ENCODE data around the gene UFD1.

The UFD1 gene

DNA sequence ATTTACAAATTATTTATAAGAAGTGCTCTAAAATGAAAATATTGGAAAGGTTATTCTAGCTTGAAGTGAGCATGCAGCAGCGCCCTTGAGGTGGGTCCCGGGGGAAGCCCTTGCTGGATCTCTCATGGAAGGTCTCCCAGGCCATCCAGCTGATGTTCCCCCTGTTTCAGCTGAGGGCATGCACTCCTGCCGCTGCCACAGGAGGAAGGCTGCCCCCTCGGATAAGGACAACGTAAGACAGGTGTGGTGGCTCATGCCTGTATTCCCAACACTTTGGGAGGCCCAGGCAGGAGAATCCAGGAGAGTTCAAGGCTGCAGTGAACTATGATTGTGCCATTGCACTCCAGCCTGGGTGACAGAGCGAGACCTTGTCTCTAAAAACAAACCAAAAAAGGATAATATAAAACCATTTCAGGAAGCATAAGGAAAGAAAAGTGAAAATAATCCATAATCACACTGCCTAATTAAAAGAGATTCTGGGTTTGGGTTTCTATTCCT is 15.7 kb upstream of the UFD1 start:
- no peak for DNase-seq

DNA sequence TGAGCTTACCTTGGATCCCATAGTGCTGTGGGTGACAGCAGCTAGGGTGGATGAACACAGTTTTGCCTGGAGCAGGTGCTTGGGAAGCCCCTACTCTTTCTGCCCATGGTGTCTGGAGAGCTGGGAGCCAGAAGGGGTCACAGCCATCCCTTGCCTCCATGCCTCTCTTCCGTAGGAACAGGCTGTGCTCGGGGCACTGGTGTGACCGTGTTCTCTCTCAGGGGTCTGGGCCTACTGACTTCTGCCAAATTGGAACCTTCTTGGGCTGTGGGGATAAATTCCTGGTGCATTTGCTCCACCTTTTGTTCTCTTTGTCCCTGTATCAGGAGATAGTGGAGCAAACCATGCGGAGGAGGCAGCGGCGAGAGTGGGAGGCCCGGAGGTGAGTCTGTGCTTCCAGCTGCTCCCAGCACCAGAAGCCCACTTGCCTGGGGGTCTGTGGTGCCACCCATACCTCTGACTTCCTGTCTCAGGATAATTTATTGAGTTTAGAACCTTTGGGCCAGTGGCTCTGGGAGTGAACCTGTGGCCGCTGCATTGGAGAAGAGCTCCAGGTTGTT is 15.1 kb upstream of the UFD1 start:
- DNase-seq, result no peak

DNA sequence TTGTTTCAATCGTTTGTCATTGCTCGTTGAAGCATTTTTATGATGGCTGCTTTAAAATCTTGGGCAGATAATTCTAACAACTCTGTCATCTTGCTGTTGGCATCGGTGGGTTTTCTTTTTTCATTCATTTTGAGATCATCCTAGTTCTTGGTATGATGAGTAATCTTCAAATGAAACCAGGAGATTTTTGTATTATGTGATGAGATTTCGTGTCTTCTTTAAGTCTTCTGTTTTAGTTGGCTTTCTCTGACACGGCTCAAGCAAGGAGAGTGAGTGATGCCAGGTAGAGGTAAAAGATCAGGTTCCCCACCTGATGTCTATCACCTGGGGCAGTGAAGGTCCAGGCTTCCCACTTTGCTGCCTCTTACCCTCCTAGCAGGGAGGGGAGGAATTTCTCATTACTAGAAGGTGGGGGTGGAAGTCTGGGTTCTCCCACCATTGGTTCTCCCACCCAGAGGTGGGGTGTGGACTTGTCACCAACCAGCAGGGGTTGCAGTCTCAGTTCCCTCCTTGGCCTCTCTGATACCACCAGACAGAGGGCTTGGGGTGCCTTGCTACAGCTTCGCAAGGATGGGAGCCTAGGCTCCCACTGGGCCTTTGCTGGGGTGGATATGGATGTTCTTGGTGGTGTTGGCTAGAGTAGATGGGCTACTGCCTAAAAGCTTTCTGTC is 13.6 kb upstream of the UFD1 start:
- DNase-seq, result no peak

GRCh38 chr22:19490628-19491230 is 11.7 kb upstream of the UFD1 start:
- no peak for DNase-seq

DNA sequence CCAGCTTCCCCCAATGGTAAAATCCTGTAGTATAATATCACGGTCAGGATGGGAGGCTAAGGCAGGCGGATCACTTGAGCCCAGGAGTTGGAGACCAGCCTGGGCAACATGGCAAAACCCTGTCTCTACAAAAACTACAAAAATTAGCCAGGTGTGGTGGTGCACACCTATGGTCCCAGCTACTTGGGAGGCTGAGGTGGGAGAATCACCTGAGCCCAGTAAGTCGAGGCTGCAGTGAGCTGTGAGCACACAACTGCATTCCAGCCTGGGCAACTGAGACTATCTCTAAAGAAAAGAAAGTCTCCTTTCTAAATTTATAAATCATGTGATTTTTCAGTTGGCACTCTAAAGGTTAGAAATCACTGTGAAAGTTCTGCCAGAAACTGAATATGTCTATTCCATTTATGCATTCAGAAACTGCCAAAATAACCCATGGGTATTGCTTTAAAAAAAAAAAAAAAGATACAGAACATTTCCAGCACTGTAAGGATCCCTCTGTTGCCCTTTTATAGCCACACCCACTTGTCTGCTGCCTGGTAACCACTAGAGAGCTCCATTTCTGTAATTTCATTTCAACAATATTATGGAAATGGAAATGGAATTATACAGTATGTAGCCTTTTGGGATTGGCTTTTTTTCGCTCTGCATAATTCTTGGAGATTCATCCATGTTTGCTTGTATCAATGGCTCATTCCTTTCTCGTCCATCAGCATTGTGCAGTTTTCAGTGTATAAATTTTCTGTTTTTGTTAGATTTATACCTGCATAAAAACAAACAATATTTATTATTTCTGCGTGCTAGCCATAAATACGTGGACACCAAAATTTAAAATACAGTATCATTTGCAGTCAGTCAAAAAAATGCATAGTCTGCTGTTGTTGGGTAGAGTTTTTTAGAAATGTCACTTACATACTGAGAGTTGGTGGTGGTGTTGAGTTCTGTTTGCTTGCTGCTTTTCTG is 10.2 kb upstream of the UFD1 start:
- no peak for DNase-seq

DNA sequence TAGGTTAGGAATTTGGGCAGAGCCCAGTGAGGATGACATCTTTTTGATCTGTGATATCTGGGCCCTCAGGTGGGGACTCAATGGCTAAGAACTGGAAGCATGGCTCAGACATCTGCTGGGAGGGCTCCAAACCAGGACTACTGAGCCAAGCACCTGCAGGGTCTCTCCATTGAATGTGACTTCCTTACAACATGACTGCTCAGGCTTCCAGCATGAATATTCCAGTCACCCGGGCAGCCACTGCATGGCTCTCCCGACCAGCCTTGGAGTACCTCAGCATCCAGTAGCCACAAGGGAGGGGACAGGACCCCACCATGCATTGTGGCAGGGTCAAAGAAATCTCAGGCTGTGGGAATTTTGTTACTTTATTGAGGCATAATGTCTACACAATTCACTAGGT is 9.3 kb upstream of the UFD1 start:
- DNase-seq, result no peak

DNA sequence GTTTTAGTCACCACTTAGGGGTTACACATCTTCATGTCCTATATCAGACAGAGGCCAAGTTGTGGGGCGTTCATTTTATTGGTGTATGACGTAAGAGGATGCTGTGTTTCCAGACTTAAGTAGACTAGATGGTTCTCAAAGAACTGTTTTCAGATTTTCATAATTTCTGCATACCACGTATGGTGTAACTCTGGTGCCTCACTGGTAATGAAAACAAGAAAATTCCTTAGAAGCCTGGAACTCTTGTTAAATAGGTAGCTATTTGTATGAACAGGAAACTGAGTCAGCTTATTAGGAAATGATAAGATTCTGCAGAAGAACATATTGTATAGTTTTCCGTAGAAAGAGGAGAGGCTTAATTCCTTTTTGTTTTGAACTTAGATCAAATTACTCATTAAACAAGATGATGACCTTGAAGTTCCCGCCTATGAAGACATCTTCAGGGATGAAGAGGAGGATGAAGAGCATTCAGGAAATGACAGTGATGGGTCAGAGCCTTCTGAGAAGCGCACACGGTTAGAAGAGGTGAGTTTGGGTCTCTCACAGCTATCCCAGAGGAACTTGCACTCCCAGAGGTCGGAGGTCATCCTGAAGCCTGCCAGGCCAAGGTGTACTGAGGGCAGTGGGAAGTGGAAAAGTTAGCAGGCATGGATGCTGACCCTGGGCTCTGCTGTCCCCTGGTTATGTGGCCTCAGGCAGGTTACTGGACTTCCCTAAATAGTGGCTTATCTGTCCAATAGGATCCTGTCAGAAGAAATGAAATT is 4.7 kb upstream of the UFD1 start:
- DNase-seq, result no peak

DNA sequence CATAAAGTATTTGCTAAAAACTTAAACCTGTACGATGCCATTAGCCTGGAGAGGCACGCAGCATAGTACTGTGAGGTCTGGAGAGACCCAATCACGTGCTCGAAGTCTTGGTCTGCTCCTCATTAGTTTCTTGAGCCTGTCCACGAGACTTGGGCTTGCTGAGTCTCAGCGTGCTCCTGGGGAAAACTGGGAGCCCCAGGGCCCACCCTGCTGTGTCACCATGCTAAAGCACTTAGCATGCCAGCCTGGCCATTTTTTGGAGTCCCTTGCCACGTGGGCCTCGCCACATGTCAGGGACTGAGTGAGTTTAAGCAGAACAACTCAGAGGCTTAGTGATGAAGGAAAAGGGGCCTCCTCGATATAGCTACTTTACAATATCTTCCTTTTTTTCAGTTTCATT is 3.3 kb upstream of the UFD1 start:
- DNase-seq, result no peak

DNA sequence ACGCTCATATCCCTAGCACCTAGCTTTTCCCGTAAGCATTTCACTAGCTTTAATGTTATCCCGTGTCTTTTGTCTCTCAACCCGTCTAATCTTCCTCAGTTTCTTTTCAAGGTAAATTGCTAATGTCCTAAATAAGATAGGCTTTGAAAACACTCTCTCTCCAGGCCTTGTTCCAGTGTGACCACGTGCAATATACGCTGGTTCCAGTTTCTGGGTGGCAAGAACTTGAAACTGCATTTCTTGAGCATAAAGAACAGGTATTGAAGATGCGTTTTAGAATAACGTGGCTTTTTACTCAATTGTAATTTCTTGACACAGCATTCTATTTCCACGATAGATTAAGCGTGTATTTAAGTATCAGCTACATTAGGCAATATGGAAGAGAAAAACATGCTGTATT is 1.8 kb upstream of the UFD1 start:
- DNase-seq, result no peak

- DNase-seq, result no peak
These were observed 1.2 kb upstream of the UFD1 start for GRCh38 chr22:19480173-19480568.

DNA sequence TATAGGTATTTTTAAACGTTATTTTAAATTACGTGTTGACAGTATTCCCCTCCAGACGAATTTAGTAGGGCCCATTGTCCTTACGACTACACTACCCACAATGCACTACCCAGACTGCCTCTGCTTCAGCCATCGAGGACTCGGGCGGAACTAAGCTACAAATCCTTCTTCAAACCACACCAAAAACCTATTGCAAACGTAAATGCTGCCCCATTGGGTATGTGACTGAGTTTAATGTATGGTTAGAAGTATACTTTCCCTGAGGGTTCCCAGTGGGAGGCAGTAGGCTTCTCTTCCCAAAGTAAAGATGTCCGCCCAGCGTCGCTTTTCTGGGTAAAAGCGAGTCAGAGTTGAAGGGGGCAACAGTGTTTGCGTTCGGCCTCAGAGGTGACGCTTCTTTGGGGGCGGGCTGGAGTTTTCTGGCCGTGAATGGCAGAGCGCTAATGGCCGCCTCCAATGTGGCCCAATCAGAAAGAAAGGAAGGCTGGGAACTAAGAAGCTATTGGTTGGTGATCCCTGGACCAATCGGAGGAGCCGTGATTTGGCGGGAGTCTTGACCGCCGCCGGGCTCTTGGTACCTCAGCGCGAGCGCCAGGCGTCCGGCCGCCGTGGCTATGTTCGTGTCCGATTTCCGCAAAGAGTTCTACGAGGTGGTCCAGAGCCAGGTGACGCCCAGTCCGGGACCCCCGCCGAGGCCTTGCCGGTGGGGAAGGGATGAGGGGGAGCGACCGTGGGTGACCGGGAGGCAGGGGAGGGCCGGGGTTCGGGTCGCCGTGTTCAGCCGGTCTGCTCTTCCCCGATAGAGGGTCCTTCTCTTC is 571 bp upstream of the UFD1 start, which contains the start of gene CDC45:
Gene CDC45 (plus strand): TSS at position 566 of the 818 bp plus-strand sequence. CDS start 49 bp downstream, at position 615.
- DNase-seq, result peak; percentile 95

- no peak for DNase-seq
These were observed 720 bp downstream of the UFD1 start for GRCh38 chr22:19478045-19478900.

DNA sequence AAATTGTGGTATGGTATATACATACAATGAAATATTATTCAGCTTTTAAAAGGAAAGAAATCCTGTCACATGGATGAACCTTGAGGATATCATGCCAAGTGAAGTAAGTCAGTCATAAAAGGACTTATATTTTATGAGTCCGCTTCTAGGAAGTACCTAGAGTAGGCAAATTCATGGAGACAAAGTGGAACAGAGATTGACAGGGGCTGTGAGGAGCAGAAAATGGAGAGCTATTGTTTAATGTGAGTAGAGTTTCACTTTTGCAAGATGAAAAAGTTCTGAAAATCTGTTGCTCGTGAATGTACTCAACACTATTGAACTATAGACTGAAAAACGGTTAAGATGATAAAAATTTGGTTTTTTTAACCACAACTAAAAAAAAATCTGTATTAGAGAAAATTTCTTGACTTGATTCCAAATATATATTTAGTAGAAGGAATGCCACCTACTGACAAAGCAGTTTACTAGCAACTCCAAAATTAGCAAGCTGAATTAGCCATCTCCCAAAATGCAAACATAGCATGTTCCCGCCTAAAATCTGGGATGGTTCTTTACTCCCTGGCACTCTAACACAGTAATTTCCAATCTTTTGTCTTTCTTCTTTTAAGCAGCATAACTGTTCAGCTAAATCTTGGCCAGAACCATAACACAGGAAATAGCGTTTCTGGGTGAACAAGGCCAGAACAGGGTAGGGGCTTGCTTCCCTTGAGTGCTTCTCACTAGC is 1.5 kb downstream of the UFD1 start:
- DNase-seq, result peak; percentile 25

DNA sequence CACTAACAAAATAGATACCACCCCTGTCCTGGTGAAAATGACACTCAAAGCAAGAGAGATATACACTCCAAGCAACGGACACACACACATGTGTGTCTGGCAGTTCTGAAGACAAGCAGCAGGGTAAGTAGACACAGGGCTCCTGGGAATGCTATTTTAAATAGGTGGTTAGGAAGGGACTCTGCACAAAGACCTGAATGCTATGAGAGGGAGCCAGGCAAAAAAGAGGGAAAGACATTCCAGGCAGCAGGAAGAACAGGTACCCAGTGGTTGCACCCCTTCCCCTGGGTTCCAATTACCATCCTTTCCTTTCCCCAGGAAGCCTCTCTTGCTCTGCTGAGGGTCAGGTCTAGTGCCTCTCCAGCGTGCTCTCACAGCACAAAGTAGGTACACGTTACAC is 3.0 kb downstream of the UFD1 start:
- DNase-seq, result no peak

DNA sequence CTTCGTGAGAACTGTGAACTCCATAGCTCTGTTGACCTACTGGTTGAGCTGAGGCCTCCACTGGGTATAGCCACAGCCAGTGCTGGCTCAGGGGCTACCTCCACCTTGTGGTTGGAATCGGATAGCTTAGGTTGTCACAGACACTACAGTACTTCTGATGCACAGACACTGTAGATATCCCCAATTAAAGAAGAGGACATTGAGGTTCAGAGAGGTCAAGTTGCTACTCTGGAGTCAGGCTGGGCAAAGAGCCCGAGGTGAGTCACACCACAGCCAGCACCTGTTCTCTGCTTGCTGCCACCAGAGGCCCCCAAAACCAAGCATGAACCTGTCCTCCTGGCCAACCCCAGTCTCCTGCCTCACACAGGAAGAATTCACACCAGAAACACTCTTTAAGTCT is 5.4 kb downstream of the UFD1 start:
- DNase-seq, result no peak

DNA sequence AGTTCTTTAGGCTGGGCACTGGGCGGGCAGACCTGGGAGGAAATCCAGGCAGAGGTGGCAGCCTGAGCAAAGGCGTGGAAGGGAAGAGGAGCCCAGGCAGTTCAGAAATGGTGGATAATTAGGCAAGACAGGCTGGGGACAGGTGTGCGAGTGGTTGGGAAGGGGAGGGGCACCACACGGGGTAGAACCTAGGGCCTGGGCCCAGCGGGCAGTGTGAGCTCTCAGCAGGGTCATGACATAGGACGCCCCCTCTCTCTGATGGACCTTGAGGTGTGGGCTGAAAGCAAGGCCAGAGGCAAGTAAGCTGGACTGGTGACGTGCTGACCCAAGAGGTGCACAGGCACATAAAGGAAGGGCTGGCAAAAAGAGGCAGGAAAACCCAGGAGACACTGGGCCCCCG is 6.8 kb downstream of the UFD1 start:
- no peak for DNase-seq

DNA sequence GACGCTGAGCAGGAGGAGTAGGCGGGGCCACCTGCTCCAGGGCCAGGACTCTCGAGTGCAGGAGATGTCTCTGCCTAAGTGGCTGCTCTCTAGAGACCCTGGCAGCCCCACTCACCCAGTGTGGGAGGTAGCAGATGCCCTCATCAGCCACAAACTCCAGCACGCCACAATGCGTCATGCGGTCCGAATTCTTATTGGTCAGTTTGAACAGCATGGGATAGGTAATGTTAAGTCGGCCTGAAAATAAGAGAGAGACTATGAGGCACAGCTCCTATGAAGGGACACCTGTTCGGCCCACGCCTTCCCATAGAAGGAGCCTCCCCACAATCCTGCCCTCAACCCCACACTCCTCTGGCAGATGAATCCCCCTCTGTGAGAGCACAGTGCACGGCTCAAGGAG is 7.4 kb downstream of the UFD1 start:
- DNase-seq, result no peak

DNA sequence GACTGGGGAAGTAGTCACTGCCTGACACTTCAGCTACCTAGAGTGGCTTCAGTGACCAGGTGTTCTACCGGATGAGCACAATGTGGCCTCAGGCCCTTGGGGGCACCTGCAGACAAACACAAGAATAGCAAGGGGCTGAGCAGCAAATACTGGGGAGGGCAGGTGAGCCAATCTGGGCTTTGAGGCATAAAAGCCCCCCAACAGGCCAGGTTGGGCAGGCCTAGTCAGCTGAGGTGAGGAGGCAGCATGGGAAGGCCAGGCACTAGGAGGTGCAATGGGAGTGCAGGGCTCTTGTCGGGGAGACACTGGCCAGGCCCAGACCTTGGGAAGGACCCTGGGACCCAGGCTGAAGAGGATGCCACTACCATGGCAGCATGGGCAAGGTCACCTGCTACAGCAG is 9.0 kb downstream of the UFD1 start:
- DNase-seq, result no peak

GRCh38 chr22:19469421-19469820 is 9.6 kb downstream of the UFD1 start:
- DNase-seq, result no peak

- DNase-seq, result no peak
These were observed 11.1 kb downstream of the UFD1 start for GRCh38 chr22:19467912-19468311.
